ENCODE data around the gene DQX1.

The DQX1 gene

DNA sequence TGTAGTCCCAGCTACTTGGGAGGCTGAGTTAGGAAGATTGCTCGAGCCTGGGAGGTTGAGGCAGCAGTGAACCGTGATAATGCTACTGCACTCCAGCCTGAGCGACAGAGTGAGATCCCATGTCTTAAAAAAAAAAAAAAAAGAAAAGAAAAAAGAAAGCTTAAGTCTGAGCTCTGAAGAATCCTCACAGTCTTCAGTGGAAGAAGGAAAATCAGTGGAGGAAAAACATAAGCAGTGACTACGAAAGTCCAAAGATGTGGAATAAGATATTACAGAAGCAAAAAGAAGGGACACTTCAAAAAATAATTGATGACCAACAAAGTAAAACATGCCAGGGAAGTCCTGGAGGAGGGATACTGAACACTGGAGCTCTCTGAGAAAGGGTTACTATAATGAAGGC lies 15.8 kb downstream of the DQX1 start:
- no peak for DNase-seq

DNA sequence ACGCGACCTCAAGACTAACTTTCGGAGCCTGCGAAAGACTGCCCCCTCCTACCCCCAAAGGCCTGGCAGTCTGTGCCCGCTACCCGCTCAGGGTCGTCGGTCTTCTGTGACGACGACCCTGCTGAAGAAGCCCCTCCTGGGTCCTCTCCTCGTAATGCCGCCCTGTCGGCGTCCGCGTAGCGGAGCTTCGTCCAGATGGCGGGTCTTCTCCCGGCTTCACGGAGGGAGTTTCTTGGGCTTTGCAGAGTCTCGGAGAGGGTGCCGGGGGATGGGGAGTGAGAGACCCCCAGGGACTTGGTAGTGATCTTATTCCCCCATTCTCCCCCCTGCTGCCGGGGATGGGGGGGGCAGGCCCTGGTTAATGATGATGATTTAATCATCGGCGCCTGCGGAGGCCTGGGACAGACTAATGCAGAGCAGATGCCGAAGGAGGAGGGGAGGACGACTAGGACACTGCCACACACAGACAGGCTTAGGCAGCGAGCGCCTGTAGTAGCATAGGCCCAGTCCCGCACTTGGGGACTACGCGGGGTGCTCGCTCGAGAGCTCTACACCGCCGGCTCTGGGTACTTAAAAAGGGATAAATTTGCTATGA lies 18.0 kb downstream of the DQX1 start:
- DNase-seq, result peak in 2 of 3 donors; percentile 10

DNA sequence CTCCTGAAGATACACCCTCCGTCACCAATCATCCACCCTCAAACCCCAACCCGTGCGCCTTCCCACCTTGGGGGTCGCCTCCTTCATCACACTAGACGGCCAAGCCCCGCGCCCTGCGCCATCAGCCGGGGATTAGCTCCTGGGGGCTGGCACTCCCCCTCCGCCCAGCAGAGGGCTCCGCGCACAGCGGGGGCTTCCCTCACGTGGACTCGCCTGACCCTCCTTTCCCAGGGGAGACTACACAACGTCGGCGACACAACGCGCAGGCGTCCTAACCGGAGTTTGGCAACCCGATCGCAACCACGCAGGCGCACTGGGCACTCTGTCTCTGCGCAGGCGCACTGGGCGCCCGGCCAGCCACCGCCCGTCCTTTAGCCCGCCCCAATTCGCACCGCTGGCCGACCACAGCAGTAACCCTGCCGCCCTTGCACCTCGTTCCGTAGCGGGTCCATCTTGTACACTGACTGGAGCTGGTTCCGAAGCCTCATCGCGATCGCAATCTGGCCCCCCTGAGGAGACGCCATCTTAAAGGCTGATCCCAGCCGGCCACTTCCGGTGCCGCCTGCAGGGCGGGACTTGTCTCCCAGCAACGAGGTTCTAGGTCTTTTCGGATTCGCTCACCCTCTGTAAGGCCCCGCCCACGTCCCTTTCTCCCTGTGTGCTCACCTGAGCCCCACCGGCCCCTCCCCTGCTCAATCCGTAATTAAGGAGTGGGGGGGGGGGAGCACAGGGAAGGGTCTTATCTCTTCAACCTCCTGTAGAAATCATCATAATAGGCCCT lies 18.7 kb downstream of the DQX1 start, which contains the start of gene PCGF1:
Gene PCGF1 (minus strand): TSS at position 551 of the 781 bp plus-strand sequence. CDS start 27 bp downstream, at position 524.
- DNase-seq, result peak; percentile 99

DNA sequence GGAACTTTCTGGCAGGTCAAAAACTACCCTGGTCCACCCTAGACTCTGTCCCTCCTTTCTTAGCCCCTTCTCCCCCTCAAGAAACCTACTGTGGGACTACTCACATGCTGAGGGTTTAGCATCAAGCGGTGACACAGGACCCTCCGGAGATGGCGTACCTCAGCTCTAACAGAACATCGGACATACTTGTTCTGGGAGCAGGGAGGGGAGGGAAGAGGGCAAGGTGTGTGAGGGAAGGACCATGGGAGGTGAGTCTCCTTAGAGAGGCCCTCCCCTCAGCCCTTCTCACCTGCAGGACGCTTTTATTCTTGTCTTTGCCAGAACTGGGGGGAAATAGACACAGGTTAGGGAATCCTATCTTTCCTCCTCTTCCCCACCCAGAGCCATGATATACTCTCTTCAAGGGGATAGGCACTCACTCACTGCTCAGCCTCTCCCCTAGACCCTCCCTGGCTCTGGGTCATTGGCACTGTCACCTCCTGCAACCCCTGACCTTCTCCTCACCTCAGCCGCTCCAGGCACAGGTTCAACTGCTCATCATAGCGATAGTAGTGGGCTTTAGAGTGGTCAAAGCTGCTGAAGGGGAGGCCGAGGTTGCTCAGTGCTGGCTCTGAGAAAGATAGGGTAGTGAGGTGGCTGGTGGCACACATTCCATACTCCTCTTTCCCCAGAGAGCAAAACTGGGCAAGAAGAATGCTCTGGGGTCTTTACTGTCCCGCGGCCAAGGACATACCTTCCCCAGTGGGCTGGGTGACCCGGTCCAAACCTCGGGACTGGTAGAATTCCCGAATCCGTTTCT lies 20.4 kb downstream of the DQX1 start:
- DNase-seq, result no peak

- no peak for DNase-seq
Measured at GRCh38 chr2:74504591-74504990, 21.4 kb downstream of the DQX1 start.

DNA sequence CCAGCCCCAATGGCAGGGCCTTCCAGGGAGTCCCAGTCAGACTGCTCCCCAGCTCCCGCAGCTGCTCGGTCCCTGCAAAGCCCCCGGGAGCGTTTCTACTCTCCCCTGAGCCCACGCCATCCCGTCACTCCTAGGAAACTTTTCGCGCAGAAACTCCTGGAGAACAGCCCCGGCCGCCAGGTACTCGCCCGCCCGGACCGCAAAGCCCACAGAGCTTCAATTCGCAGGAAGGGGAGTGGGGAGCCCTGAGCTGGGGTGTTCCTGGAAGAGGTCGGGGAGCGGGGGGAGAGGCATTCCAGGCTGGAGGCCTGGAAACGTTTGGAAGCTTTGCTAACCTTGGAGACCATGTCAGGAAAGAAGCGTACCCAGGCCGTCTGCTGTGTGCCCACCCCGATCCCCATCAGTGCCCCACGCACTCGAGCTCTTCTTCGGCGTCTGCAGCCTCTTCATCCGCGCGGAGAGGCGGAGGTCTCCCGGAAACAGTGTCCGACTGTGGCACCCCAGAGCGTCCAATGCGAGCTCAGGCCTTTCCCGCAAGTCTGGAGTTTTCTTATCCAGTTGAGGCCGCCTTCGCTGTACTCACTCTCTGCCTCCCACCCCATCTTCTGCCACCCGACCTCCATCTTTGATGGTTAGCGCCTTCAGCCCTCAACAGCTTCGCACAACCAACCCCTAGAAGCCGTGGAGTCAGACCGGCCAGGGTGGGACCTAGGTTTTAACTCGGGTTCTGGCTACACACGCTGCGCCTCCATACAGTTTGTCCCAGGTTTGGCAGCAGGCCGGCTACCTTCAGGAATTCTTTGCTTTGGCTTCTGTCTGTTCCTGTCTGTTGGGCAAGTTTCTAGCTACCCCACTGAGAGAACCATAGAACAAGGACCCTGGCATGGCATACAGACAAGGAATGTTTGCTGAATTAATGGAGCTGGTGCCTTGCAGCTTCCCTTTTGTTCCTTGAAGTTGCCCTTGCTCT lies 22.2 kb downstream of the DQX1 start:
- no peak for DNase-seq

DNA sequence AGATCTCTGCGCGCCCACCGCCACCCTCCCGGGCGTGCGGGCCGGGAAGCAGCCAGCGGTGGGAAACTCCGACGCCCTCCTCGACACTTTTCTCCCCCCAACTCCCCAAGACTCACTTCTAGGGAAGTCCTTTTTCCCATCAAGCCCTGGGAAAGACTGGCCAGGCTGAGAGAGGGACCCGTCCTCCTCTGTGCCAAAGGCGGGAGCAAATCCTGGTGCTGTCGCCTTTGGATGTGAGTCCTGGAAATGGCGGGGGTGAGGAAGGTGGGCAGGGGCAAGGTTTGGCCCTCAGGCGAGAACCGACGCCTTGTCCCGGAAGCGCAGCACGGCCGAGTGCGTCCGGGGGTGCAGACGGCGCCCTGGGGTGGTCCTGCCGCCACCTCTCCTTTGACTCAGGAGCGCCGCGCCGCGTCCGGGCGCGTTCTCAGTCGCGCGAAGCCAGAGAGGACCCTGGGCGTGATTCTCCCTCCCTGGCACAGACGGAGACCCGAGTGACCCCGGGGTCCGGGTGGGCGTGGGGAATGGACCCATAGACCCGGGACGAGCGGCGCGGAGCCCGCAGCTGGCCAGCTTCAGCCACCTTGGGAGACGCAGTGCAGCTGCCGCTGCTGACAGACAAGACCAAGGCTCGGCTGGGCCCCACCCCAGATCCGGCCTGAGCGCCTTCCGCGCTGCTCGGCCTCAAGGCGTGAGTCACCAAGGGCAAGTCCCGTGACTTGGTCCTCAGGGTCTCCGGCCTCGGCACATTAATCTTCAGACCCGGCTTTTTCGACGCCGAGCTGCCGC lies 23.1 kb downstream of the DQX1 start:
- DNase-seq, result peak; percentile 86 to 88 (median 86)

DNA sequence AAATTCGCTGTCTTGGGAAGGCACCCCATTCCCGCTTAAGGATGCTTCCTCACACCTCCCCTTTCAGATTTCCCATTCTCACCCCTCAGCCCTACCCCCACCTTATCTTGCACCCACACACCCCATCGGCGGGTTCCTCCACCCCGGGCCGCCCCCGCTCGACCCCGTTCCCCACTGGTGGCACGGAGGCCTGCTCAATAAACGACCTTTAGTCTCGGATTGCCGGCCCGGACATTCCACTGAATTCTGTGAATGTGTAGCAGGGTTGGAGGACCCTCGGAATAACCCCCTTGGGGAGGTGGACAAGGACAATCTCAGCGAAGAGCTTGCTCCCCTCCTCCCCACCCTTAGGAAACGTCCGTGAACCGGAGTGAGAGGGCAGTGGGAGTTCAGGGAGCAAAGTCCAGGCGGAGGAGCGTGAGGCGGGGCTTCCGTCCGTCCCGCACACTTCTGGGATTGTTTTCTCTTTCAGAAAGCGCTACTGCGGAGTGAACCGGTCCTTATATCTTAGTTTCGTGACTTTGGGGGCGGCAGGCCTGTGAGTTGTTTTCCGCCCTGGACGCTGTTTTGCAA lies 23.8 kb downstream of the DQX1 start:
- peak in 2 of 3 donors; percentile 34 to 55 for DNase-seq

GRCh38 chr2:74501335-74502071 lies 24.5 kb downstream of the DQX1 start:
- no peak for DNase-seq

DNA sequence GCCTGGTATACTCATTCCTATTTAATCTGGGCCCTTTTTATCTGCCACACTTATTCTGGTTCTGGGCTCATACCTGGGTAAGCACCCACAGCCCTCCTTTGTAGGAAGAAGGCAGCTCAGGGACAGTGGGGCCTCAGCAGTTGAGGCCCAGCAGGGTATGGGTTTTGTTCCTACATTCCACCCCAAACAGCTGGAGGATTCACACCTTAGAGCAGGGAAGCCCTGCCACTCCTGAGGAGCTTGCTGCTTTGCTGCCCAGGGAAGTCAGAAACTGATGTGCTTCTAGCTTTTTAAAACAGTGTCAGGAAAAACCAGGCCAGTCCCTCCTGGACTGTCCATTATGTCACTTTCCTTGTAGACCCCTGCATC lies 25.5 kb downstream of the DQX1 start:
- no peak for DNase-seq

GRCh38 chr2:74499940-74500577 lies 26.0 kb downstream of the DQX1 start:
- no peak for DNase-seq

GRCh38 chr2:74499267-74499939 lies 26.6 kb downstream of the DQX1 start, which contains the start of gene LBX2:
Gene LBX2, minus strand, starts transcription at chr2:74499603. Its CDS starts 66 bp downstream, at chr2:74499537.
- peak in 2 of 3 donors; percentile 30 to 53 for DNase-seq

- peak; percentile 71 to 83 (median 81) for DNase-seq
Measured at GRCh38 chr2:74498500-74499266, 27.3 kb downstream of the DQX1 start.

- peak in 1 of 3 donors; percentile 30 for DNase-seq
Measured at GRCh38 chr2:74497777-74498499, 28.1 kb downstream of the DQX1 start.

DNA sequence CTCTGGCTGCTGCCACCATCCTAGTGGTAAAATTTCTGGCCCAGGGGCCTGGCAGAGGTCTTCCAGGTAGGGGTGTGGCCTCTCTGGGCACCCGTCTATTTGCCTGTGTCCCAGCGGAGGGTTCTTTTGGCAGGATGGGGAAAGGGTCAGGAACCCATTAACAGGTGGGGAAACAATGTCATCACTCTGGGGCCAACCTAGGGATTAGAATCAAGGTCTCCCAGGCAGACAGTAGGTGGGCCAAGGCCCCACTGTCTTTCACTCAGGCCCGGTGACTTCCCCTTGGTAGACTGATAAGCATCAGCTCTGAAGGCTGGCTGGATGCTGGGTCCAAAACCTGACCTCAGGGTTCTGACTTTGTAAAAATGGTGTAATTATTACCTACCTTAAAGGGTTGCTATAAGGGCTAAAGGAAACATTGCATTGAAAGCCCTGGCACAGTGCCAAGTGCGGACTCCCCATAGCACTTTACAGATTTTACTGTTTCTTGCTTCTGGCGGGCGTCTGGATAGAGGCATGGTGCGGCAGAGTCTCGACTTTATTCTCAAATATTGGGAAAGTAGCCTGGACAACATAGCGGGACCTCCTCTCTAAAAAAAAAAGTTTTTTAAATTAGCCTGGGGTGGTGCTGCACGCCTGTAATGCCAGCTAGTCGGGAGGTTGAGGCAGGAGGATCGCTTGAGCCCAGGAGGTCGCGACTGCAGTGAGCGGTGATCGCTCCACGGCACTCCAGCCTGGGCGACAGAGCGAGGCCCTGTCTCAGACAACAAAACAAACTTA lies 28.8 kb downstream of the DQX1 start:
- DNase-seq, result no peak

GRCh38 chr2:74495440-74495839 lies 30.6 kb downstream of the DQX1 start:
- no peak for DNase-seq

DNA sequence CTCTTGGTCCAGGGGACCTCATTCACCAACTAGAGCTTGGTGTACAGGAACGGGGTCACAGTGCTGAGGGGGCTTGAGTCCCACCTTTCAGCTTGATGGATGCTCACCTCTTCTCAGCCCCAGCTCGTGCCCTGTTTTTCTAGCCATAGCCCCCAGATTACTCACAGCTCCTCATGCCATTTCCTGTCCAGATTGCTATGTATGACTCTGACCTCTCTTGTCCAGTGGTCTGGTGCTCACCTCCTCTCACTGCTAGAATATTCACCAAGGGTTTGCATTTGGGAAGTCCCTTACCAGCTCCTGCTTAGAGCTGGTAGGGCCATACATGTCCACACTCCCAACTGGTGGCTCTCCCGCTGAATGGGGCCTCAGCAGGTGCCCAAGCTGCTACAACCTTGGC lies 32.5 kb downstream of the DQX1 start:
- DNase-seq, result no peak

All from suppressor macrophage treated with lipopolysaccharide for 1 hour (primary cell).